CD14-positive monocyte (primary cell): ENCODE results near the gene SLC22A13. TPM values are rescaled to one million over a fixed set of nuclear protein-coding genes. Genes with fewer than 3 reads are reported as not detected.
A peak's percentile ranks its signal among the peaks of the same experiment; 100 is the strongest.
"Not testable (repeated sequence)": the region's sequence is repeated elsewhere in the genome, so short reads cannot be mapped to it uniquely, and the experiment has no call there.

Experiments
- DNase-seq, 3 donors: peaks; one replicate each; pipeline ENCODE4 v3.0.0-alpha.2; 2011 to 2022
- H2AFZ ChIP-seq: 2 replicates; pipeline ENCODE4 v1.6.0; 2012; ENCODE audit warnings: mild to moderate bottlenecking, low read depth, low read length, inconsistent platforms; ENCODE audit not compliant: insufficient read depth, poor library complexity, severe bottlenecking
- H3K27ac ChIP-seq, 2 donors: 1 replicate in 1 of 2; 2 replicates in 1 of 2; pipeline ENCODE4 v1.5.1; 2012 to 2013; ENCODE audit warnings: low read length in 2 of 2, control low read depth in 1 of 2, inconsistent platforms in 1 of 2, low read depth in 1 of 2, mild to moderate bottlenecking in 1 of 2
- H3K27me3 ChIP-seq, 2 donors: one replicate each; pipeline versions ENCODE4 v1.6.0 to v1.6.1; 2011 to 2013; ENCODE audit warnings: low read length in 2 of 2; ENCODE audit not compliant: control insufficient read depth in 2 of 2, insufficient read depth in 2 of 2
- H3K36me3 ChIP-seq, 2 donors: replicated peaks in 1 of 2; 1 replicate in 1 of 2; 2 replicates in 1 of 2; pipeline versions ENCODE4 v1.5.1 to v1.6.1; 2012 to 2013; ENCODE audit warnings: low read length in 2 of 2, control low read depth in 1 of 2, inconsistent platforms in 1 of 2, mild to moderate bottlenecking in 1 of 2; ENCODE audit not compliant: insufficient read depth in 2 of 2, control insufficient read depth in 1 of 2
- H3K4me1 ChIP-seq, 2 donors: 1 replicate in 1 of 2; 2 replicates in 1 of 2; pipeline versions ENCODE4 v1.5.1 to v1.6.1; 2012 to 2013; ENCODE audit warnings: low read length in 2 of 2, control low read depth in 1 of 2, inconsistent platforms in 1 of 2, mild to moderate bottlenecking in 1 of 2, moderate library complexity in 1 of 2; ENCODE audit not compliant: insufficient read depth in 2 of 2, control insufficient read depth in 1 of 2
- H3K4me2 ChIP-seq: replicated peaks from 2 replicates; pipeline ENCODE3; 2012; ENCODE audit warnings: low read length, moderate library complexity, mild to moderate bottlenecking; ENCODE audit not compliant: poor library complexity, severe bottlenecking; ENCODE audit errors: extremely low read depth
- H3K4me3 ChIP-seq, 3 experiments: fragments of 200-600 bp in 1 of 3; sonication (generic) in 1 of 3; replicated peaks in 1 of 3; 1 replicate in 2 of 3; 2 replicates in 1 of 3; pipeline ENCODE4 v1.5.1; 2011 to 2013; ENCODE audit warnings: low read length in 3 of 3, mild to moderate bottlenecking in 3 of 3, control low read depth in 2 of 3, low read depth in 2 of 3, inconsistent platforms in 1 of 3, moderate library complexity in 1 of 3
- H3K79me2 ChIP-seq: 2 replicates; pipeline ENCODE4 v1.6.0; 2012; ENCODE audit warnings: mild to moderate bottlenecking, control low read depth, inconsistent platforms, low read length, moderate library complexity; ENCODE audit not compliant: insufficient read depth
- H3K9ac ChIP-seq: 2 replicates; pipeline ENCODE4 v1.6.0; 2017; ENCODE audit warnings: low read length, mild to moderate bottlenecking; ENCODE audit not compliant: insufficient read depth, poor library complexity, severe bottlenecking
- H3K9me3 ChIP-seq, 2 donors: replicated peaks in 1 of 2; 1 replicate in 1 of 2; 2 replicates in 1 of 2; pipeline versions ENCODE4 v1.5.1 to v1.6.1; 2012 to 2013; ENCODE audit warnings: low read length in 2 of 2, control low read depth in 1 of 2; ENCODE audit not compliant: control insufficient read depth in 1 of 2, insufficient read depth in 1 of 2
- H4K20me1 ChIP-seq: 2 replicates; pipeline ENCODE4 v1.6.0; 2012; ENCODE audit warnings: mild to moderate bottlenecking, low read length, control low read depth, moderate library complexity; ENCODE audit not compliant: insufficient read depth
- H3K27ac Mint-ChIP-seq, 7 donors: one replicate each; pipeline ENCODE4 v1.8.0; 2020; ENCODE audit warnings: mild to moderate bottlenecking in 7 of 7, mixed read lengths in 7 of 7, moderate library complexity in 6 of 7, inconsistent platforms in 2 of 7
- H3K27me3 Mint-ChIP-seq, 3 donors: one replicate each; pipeline ENCODE4 v1.8.0; 2021 to 2022; ENCODE audit warnings: low read depth in 3 of 3, mild to moderate bottlenecking in 3 of 3, mixed read lengths in 3 of 3, moderate library complexity in 3 of 3, inconsistent platforms in 1 of 3
- H3K36me3 Mint-ChIP-seq, 2 donors: one replicate each; pipeline ENCODE4 v1.8.0; 2020; ENCODE audit warnings: mixed read lengths in 2 of 2, inconsistent platforms in 1 of 2, mild to moderate bottlenecking in 1 of 2
- H3K4me1 Mint-ChIP-seq: one replicate; pipeline ENCODE4 v1.8.0; 2020; ENCODE audit warnings: mild to moderate bottlenecking, mixed read lengths
- H3K4me3 Mint-ChIP-seq, 2 donors: one replicate each; pipeline ENCODE4 v1.8.0; 2020; ENCODE audit warnings: mild to moderate bottlenecking in 2 of 2, mixed read lengths in 2 of 2, moderate library complexity in 1 of 2
- H3K9me3 Mint-ChIP-seq, 7 donors: one replicate each; pipeline ENCODE4 v1.8.0; 2020 to 2022; ENCODE audit warnings: mixed read lengths in 7 of 7, mild to moderate bottlenecking in 6 of 7, moderate library complexity in 6 of 7, inconsistent platforms in 2 of 7
- CTCF ChIP-seq: fragments of 200-600 bp; IDR thresholded peaks from one replicate; pipeline ENCODE4 v1.8.0; 2022; ENCODE audit warnings: antibody characterized with exemption, mild to moderate bottlenecking
- WGBS: methylation state at CpG from one replicate; pipeline ENCODE4 v1.1.5; 2013; ENCODE audit warnings: missing lambda C conversion rate; ENCODE audit not compliant: insufficient coverage; 5-methylcytosine and 5-hydroxymethylcytosine counted together
- intact Hi-C, 2 donors: fragments of 100-400 bp; cut with micrococcal nuclease; formaldehyde crosslinking; loops; one replicate each; pipeline versions ENCODE4 v1.15.0 to v1.15.1; 2023
- polyA plus RNA-seq, 3 donors: library from polyadenylated mRNA; depleted of rRNA in 1 of 3; unstranded in 2 of 3; stranded (reverse) in 1 of 3; fragments of 300-500 nt in 2 of 3; fragments of >200 nt in 1 of 3; fragmentation: Illumina TruSeq in 2 of 3; gene quantifications; 1 replicate in 2 of 3; 2 replicates in 1 of 3; pipeline ENCODE4 v1.2.3, GENCODE V29; 2012 to 2021

The SLC22A13 gene
- polyA plus RNA-seq, 3 donors = 0.19 TPM; not detected in 2

GRCh38 chr3:38238416-38239008 is 27.1 kb upstream of the SLC22A13 start:
- no peak for DNase-seq
- Histone ChIP-seq H4K20me1 (no peaks in the 10 kb centered on the region), H3K9me3 (peaks cover 0 to 12% of the 10 kb centered on the region in 2 donors), H3K9ac (no peak overlapping the region), H3K4me2 (no peak overlapping the region), H3K79me2 (no peaks in the 10 kb centered on the region), H3K4me3 (no peak overlapping the region), H3K27ac (no peak overlapping the region), H3K36me3 (peaks cover 55 to 91% of the 10 kb centered on the region in 2 donors), H2AFZ (no peak overlapping the region), H3K4me1 (no peaks in the 10 kb centered on the region), H3K27me3 (no peaks in the 10 kb centered on the region)
- no peaks in the 10 kb centered on the region for H3K27me3 Mint-ChIP-seq
- no peak for TF ChIP-seq CTCF
- intact Hi-C loops = no loop called here
- WGBS = no CpG with 5 or more reads among the region's 2 CpGs
- peaks cover 3 to 11% (median 5%) of the 10 kb centered on the region in 7 donors for H3K9me3 Mint-ChIP-seq
- H3K4me1 Mint-ChIP-seq = no peaks in the 10 kb centered on the region
- H3K4me3 Mint-ChIP-seq = no peak overlapping the region
- H3K36me3 Mint-ChIP-seq = peaks cover 74 to 88% of the 10 kb centered on the region in 2 donors
- no peak overlapping the region for H3K27ac Mint-ChIP-seq

GRCh38 chr3:38242812-38243211 is 22.8 kb upstream of the SLC22A13 start:
- H3K79me2 ChIP-seq, H2AFZ ChIP-seq, H4K20me1 ChIP-seq, H3K9me3 ChIP-seq, H3K27me3 Mint-ChIP-seq, H3K4me1 Mint-ChIP-seq, H3K4me3 Mint-ChIP-seq, H3K9ac ChIP-seq, H3K4me3 ChIP-seq, H3K4me1 ChIP-seq, H3K27ac ChIP-seq, H3K9me3 Mint-ChIP-seq, intact Hi-C loops, H3K4me2 ChIP-seq, DNase-seq, H3K27me3 ChIP-seq: not testable (repeated sequence)
- Mint-ChIP-seq H3K36me3 (peaks cover 69 to 81% of the 10 kb centered on the region in 2 donors), H3K27ac (peak overlapping the region in 1 of 7 donors; percentile 17)
- WGBS = 100% methylated on average over 1 of the region's 4 CpGs
- peaks cover 66 to 90% of the 10 kb centered on the region in 2 donors for H3K36me3 ChIP-seq
